Keratinocyte (primary cell): ENCODE data around the gene MEX3C.

Source experiments
- CTCF ChIP-seq, 3 experiments: IDR thresholded peaks in 1 of 3; conservative IDR thresholded peaks in 1 of 3; optimal IDR thresholded peaks in 1 of 3; 2 replicates in 2 of 3; 3 replicates in 1 of 3; pipeline versions ENCODE3 to v1.5.1; 2011; ENCODE audit warnings: low read length in 3 of 3, mild to moderate bottlenecking in 3 of 3, moderate library complexity in 2 of 3, control low read depth in 1 of 3, inconsistent platforms in 1 of 3; ENCODE audit not compliant: insufficient read depth in 2 of 3; ENCODE audit errors: extremely low read depth in 1 of 3
- EZH2 ChIP-seq: IDR thresholded peaks from one replicate; pipeline ENCODE4 v1.6.1; 2012; ENCODE audit warnings: inconsistent platforms, mild to moderate bottlenecking, low read length, moderate library complexity

GRCh38 chr18:51168960-51169662 is 28.4 kb downstream of the MEX3C start:
- TF ChIP-seq EZH2, result no peak
- TF ChIP-seq CTCF (optimal IDR thresholded peaks at IDR 0.05 in 1 of 3, IDR thresholded peaks at IDR 0.05 in 1 of 3, conservative IDR thresholded peaks at IDR 0.05 in 1 of 3; ENCODE audit: extremely low read depth in 1 of 3, insufficient read depth in 2 of 3, low read length in 3 of 3), result no peak
